Endothelial cell of umbilical vein (primary cell): ENCODE measurements around the gene SDSL. TPM values are rescaled to one million over a fixed set of nuclear protein-coding genes. Genes with fewer than 3 reads are reported as not detected.

Source experiments
- BruUV-seq: library from RNA; stranded (reverse); fragments of 400-500 nt; replicated peaks from 2 replicates; lab custom pipeline; 2021; lab: Mats Ljungman, UMichigan
- CTCF ChIA-PET: fragments of 300-600, 350-600 bp; sonication (Branson Sonifier 250); formaldehyde crosslinking; loops from one replicate; lab custom pipeline; 2021; ENCODE audit warnings: antibody characterized with exemption, inconsistent platforms; lab: Charles Lee
- POLR2A ChIA-PET: fragments of 300-600, 350-600 bp; sonication (Branson Sonifier 250); formaldehyde crosslinking; loops from one replicate; lab custom pipeline; 2021; ENCODE audit warnings: antibody characterized with exemption, inconsistent platforms; lab: Charles Lee
- DNase-seq: peaks from one replicate; pipeline ENCODE4 v3.0.0-alpha.2; 2011; ENCODE audit warnings: low read depth, low spot score
- FAIRE-seq: peaks from 2 replicates; lab custom pipeline; 2011; peaks lifted over from hg19 to GRCh38; lab: Jason Lieb, UNC
- H2AFZ ChIP-seq: 2 replicates; pipeline ENCODE4 v1.6.0; 2012; ENCODE audit warnings: low read depth, low read length, control low read depth, inconsistent platforms
- H3K27ac ChIP-seq: 2 replicates; pipeline ENCODE4 v1.5.1; 2011; ENCODE audit warnings: low read depth, mild to moderate bottlenecking, control low read depth, low read length, moderate library complexity; ENCODE audit not compliant: insufficient read depth
- H3K27me3 ChIP-seq, 2 experiments: 2 replicates each; pipeline versions ENCODE4 v1.6.0 to v1.6.1; 2011; ENCODE audit warnings: low read length in 2 of 2, mixed read lengths in 1 of 2; ENCODE audit not compliant: control insufficient read depth in 2 of 2, insufficient read depth in 2 of 2
- H3K36me3 ChIP-seq, 2 experiments: 2 replicates in 1 of 2; 3 replicates in 1 of 2; pipeline ENCODE4 v1.5.1; 2011; ENCODE audit warnings: low read length in 2 of 2, mild to moderate bottlenecking in 1 of 2, moderate library complexity in 1 of 2; ENCODE audit not compliant: control insufficient read depth in 2 of 2, insufficient read depth in 2 of 2; ENCODE audit errors: extremely low read depth in 1 of 2
- H3K4me1 ChIP-seq: 3 replicates; pipeline ENCODE4 v1.5.1; 2011; ENCODE audit warnings: mild to moderate bottlenecking, low read length; ENCODE audit not compliant: control insufficient read depth, insufficient read depth; ENCODE audit errors: extremely low read depth
- H3K4me2 ChIP-seq: 2 replicates; pipeline ENCODE4 v1.6.1; 2011; ENCODE audit warnings: low read length, control low read depth, mixed read lengths; ENCODE audit not compliant: insufficient read depth
- H3K4me3 ChIP-seq, 3 experiments: fragments of 200-600 bp in 1 of 3; sonication (generic), shearing (Covaris generic) in 1 of 3; replicated peaks in 1 of 3; 2 replicates each; pipeline ENCODE4 v1.5.1; 2011 to 2016; ENCODE audit warnings: control low read depth in 3 of 3, low read length in 3 of 3, mild to moderate bottlenecking in 2 of 3, inconsistent platforms in 1 of 3, low read depth in 1 of 3, moderate library complexity in 1 of 3; ENCODE audit not compliant: insufficient read depth in 1 of 3
- H3K79me2 ChIP-seq: 2 replicates; pipeline ENCODE4 v1.6.0; 2012; ENCODE audit warnings: low read length, inconsistent platforms; ENCODE audit not compliant: control insufficient read depth, insufficient read depth
- H3K9ac ChIP-seq: replicated peaks from 2 replicates; pipeline ENCODE3; 2011; ENCODE audit warnings: low read length, control low read depth; ENCODE audit not compliant: insufficient read depth; ENCODE audit errors: extremely low read depth
- H3K9me1 ChIP-seq: replicated peaks from 3 replicates; pipeline ENCODE4 v1.6.0; 2011; ENCODE audit warnings: mild to moderate bottlenecking, low read length; ENCODE audit not compliant: control insufficient read depth, insufficient read depth; ENCODE audit errors: extremely low read depth
- H3K9me3 ChIP-seq: replicated peaks from 2 replicates; pipeline ENCODE4 v1.5.1; 2012; ENCODE audit warnings: low read length, inconsistent platforms; ENCODE audit not compliant: control insufficient read depth, insufficient read depth
- H4K20me1 ChIP-seq: replicated peaks from 2 replicates; pipeline ENCODE3; 2011; ENCODE audit warnings: mild to moderate bottlenecking, low read length; ENCODE audit not compliant: control insufficient read depth, insufficient read depth; ENCODE audit errors: extremely low read depth
- CTCF ChIP-seq, 2 donors: IDR thresholded peaks; 1 replicate in 1 of 2; 2 replicates in 1 of 2; pipeline ENCODE4 v1.5.1; 2011; ENCODE audit warnings: low read length in 2 of 2, mild to moderate bottlenecking in 2 of 2, moderate library complexity in 2 of 2, control low read depth in 1 of 2, inconsistent platforms in 1 of 2, low read depth in 1 of 2; ENCODE audit not compliant: insufficient read depth in 1 of 2; ENCODE audit errors: extremely low read depth in 1 of 2
- EZH2 ChIP-seq: IDR thresholded peaks from 2 replicates; pipeline ENCODE4 v1.6.1; 2012; ENCODE audit warnings: borderline replicate concordance, low read depth, mild to moderate bottlenecking, moderate library complexity, low read length, inconsistent platforms; ENCODE audit not compliant: severe bottlenecking
- FOS ChIP-seq: IDR thresholded peaks from 2 replicates; pipeline ENCODE4 v1.6.1; 2011; ENCODE audit warnings: mild to moderate bottlenecking, low read length, moderate library complexity, borderline replicate concordance; ENCODE audit not compliant: insufficient read depth
- GATA2 ChIP-seq: IDR thresholded peaks from 2 replicates; pipeline ENCODE4 v1.7.0; 2011; ENCODE audit warnings: low read depth, mild to moderate bottlenecking, moderate library complexity, mixed read lengths, low read length; ENCODE audit not compliant: insufficient read length, insufficient read depth
- JUN ChIP-seq: IDR thresholded peaks from 2 replicates; pipeline ENCODE4 v1.6.1; 2011; ENCODE audit warnings: borderline replicate concordance, low read depth; ENCODE audit not compliant: insufficient read length, insufficient read depth
- MAX ChIP-seq: IDR thresholded peaks from 2 replicates; pipeline ENCODE4 v1.6.1; 2011; ENCODE audit not compliant: insufficient read depth, insufficient read length
- MYC ChIP-seq: IDR thresholded peaks from one replicate; pipeline ENCODE4 v1.6.1; 2011; ENCODE audit warnings: mild to moderate bottlenecking, low read depth, low read length
- POLR2A ChIP-seq: IDR thresholded peaks from 2 replicates; pipeline ENCODE4 v1.6.1; 2012; ENCODE audit warnings: low read depth, mild to moderate bottlenecking, control low read depth, low read length
- POLR2AphosphoS5 ChIP-seq: IDR thresholded peaks from 2 replicates; pipeline ENCODE4 v1.6.1; 2012; ENCODE audit warnings: low read depth, mild to moderate bottlenecking, control low read depth, low read length, moderate library complexity; ENCODE audit not compliant: insufficient read depth
- dilution Hi-C: fragments of 300-500 bp; cut with MboI; formaldehyde crosslinking; loops from one replicate; pipeline ENCODE4 v1.15.0; 2019; ENCODE audit warnings: low sequenced_read_pairs; ENCODE audit not compliant: extremely low pct_ligation_motif_present
- intact Hi-C: fragments of 100-400 bp; cut with micrococcal nuclease; formaldehyde crosslinking; loops from one replicate; pipeline ENCODE4 v1.10.0; 2022
- polyA plus RNA-seq, 4 experiments: library from polyadenylated mRNA; depleted of rRNA in 3 of 4; stranded (reverse) in 3 of 4; unstranded in 1 of 4; fragments of >200 nt; gene quantifications; 2 replicates each; pipeline versions ENCODE4 v1.2.1 to v1.2.3, GENCODE V29; 2011 to 2012; ENCODE audit warnings: missing spikeins in 1 of 4
- total RNA-seq: library from RNA; stranded (reverse); gene quantifications from 2 replicates; pipeline ENCODE4 v1.2.3, GENCODE V29; 2021

The SDSL gene
- total and polyA plus RNA-seq, 2 donors (not counting 3 experiments of a cell fraction or from before 2014, with no cell fraction given), result 5.7 to 16.9 TPM

- ChIA-PET CTCF (no interaction called here), POLR2A (no interaction called here)
- no peaks in the 10 kb centered on the region for H4K20me1 ChIP-seq
- no peaks in the 10 kb centered on the region for H3K79me2 ChIP-seq
- TF ChIP-seq MAX (no peak), POLR2A (no peak), MYC (no peak)
- no peak overlapping the region for H3K4me3 ChIP-seq
- BruUV-seq, result no TSS peak
- intact Hi-C loops (no loop called here), dilution Hi-C loops (no loop called here)
- H3K9me1 ChIP-seq, result no peaks in the 10 kb centered on the region
- DNase-seq (no peak), FAIRE-seq (no peak)
- no peak overlapping the region for H3K9ac ChIP-seq
- no peaks in the 10 kb centered on the region for H3K27me3 ChIP-seq
- no peaks in the 10 kb centered on the region for H3K4me1 ChIP-seq
- H3K4me2 ChIP-seq, result no peak overlapping the region
- no peak overlapping the region for H3K27ac ChIP-seq
- H3K9me3 ChIP-seq, result no peaks in the 10 kb centered on the region
- no peak overlapping the region for H2AFZ ChIP-seq
- no peaks in the 10 kb centered on the region for H3K36me3 ChIP-seq
Observed at GRCh38 chr12:113392988-113393579, 29.1 kb upstream of the SDSL start.

GRCh38 chr12:113393749-113394148 lies 28.4 kb upstream of the SDSL start:
- Histone ChIP-seq H3K4me3 (no peak overlapping the region), H3K9me1 (no peaks in the 10 kb centered on the region), H4K20me1 (no peaks in the 10 kb centered on the region), H3K27me3 (no peaks in the 10 kb centered on the region), H3K4me2 (no peak overlapping the region), H3K36me3 (no peaks in the 10 kb centered on the region), H3K4me1 (no peaks in the 10 kb centered on the region), H3K79me2 (no peaks in the 10 kb centered on the region), H3K27ac (no peak overlapping the region), H3K9me3 (no peaks in the 10 kb centered on the region), H2AFZ (no peak overlapping the region), H3K9ac (no peak overlapping the region)
- ChIA-PET CTCF (no interaction called here), POLR2A (interaction anchor here (0.8 kb wide), 1 partner anchor 82 kb away, joined by 4 read pairs; no protein-coding TSS in a partner anchor)
- dilution Hi-C loops, result no loop called here
- no peak for DNase-seq
- intact Hi-C loops, result no loop called here
- no peak for FAIRE-seq
- TF ChIP-seq MYC (no peak), CTCF (IDR thresholded peaks at IDR 0.05; ENCODE audit: extremely low read depth in 1 of 2, insufficient read depth in 1 of 2, low read depth in 1 of 2, low read length in 2 of 2) (no peak), POLR2AphosphoS5 (no peak), FOS (no peak), MAX (no peak), EZH2 (no peak), JUN (no peak), POLR2A (no peak), GATA2 (no peak)
- BruUV-seq, result no TSS peak
